ENCODE measurements around the gene CDH2.

Gene CDH2

GRCh38 chr18:28012336-28012735 lies 164.6 kb downstream of the CDH2 start:
- Histone ChIP-seq H3K4me1 (ENCODE audit: control insufficient read depth, insufficient read depth, low read length) (peaks cover 11% of the 10 kb centered on the region), H3K36me3 (ENCODE audit: control insufficient read depth, insufficient read depth, low read length, severe bottlenecking) (no peaks in the 10 kb centered on the region), H3K27me3 (replicated peaks; ENCODE audit: control insufficient read depth, insufficient read depth, low read length) (no peaks in the 10 kb centered on the region), H3K9me3 (ENCODE audit: control insufficient read depth, low read length) (no peaks in the 10 kb centered on the region), H3K9ac (ENCODE audit: low read length) (no peak overlapping the region), H3K4me3 (ENCODE audit: low read length) (no peak overlapping the region)
- DNase-seq (ENCODE audit: low read depth): no peak

- no peak overlapping the region for H3K4me3 ChIP-seq (ENCODE audit: low read length)
- H3K36me3 ChIP-seq (ENCODE audit: control insufficient read depth, insufficient read depth, low read length, severe bottlenecking): no peaks in the 10 kb centered on the region
- DNase-seq (ENCODE audit: low read depth): no peak
- peaks cover 11% of the 10 kb centered on the region for H3K4me1 ChIP-seq (ENCODE audit: control insufficient read depth, insufficient read depth, low read length)
- H3K27me3 ChIP-seq (replicated peaks; ENCODE audit: control insufficient read depth, insufficient read depth, low read length): no peaks in the 10 kb centered on the region
- no peaks in the 10 kb centered on the region for H3K9me3 ChIP-seq (ENCODE audit: control insufficient read depth, low read length)
- H3K9ac ChIP-seq (ENCODE audit: low read length): no peak overlapping the region
These were observed 167.3 kb downstream of the CDH2 start for GRCh38 chr18:28009589-28009988.

GRCh38 chr18:28007841-28008240 lies 169.1 kb downstream of the CDH2 start:
- peaks cover under 1% of the 10 kb centered on the region for H3K36me3 ChIP-seq (ENCODE audit: control insufficient read depth, insufficient read depth, low read length, severe bottlenecking)
- no peak overlapping the region for H3K9ac ChIP-seq (ENCODE audit: low read length)
- H3K27me3 ChIP-seq (replicated peaks; ENCODE audit: control insufficient read depth, insufficient read depth, low read length): no peaks in the 10 kb centered on the region
- DNase-seq (ENCODE audit: low read depth): no peak
- no peak overlapping the region for H3K4me3 ChIP-seq (ENCODE audit: low read length)
- peaks cover 16% of the 10 kb centered on the region for H3K4me1 ChIP-seq (ENCODE audit: control insufficient read depth, insufficient read depth, low read length)
- H3K9me3 ChIP-seq (ENCODE audit: control insufficient read depth, low read length): no peaks in the 10 kb centered on the region

GRCh38 chr18:28005164-28005563 lies 171.8 kb downstream of the CDH2 start:
- H3K36me3 ChIP-seq (ENCODE audit: control insufficient read depth, insufficient read depth, low read length, severe bottlenecking): peaks cover 4% of the 10 kb centered on the region
- no peak for DNase-seq (ENCODE audit: low read depth)

GRCh38 chr18:28004606-28005005 lies 172.3 kb downstream of the CDH2 start:
- peaks cover 5% of the 10 kb centered on the region for H3K4me1 ChIP-seq (ENCODE audit: control insufficient read depth, insufficient read depth, low read length)
- peak; percentile 15 for DNase-seq (ENCODE audit: low read depth)
- peaks cover 4% of the 10 kb centered on the region for H3K36me3 ChIP-seq (ENCODE audit: control insufficient read depth, insufficient read depth, low read length, severe bottlenecking)
- no peaks in the 10 kb centered on the region for H3K9me3 ChIP-seq (ENCODE audit: control insufficient read depth, low read length)
- no peak overlapping the region for H3K4me3 ChIP-seq (ENCODE audit: low read length)
- H3K9ac ChIP-seq (ENCODE audit: low read length): no peak overlapping the region
- no peaks in the 10 kb centered on the region for H3K27me3 ChIP-seq (replicated peaks; ENCODE audit: control insufficient read depth, insufficient read depth, low read length)

More at GRCh38 chr18:28005164-28005563, 171.8 kb downstream of the CDH2 start:
- Histone ChIP-seq H3K4me1 (ENCODE audit: control insufficient read depth, insufficient read depth, low read length) (peaks cover 5% of the 10 kb centered on the region), H3K27me3 (replicated peaks; ENCODE audit: control insufficient read depth, insufficient read depth, low read length) (no peaks in the 10 kb centered on the region), H3K9ac (ENCODE audit: low read length) (no peak overlapping the region), H3K4me3 (ENCODE audit: low read length) (no peak overlapping the region), H3K9me3 (ENCODE audit: control insufficient read depth, low read length) (no peaks in the 10 kb centered on the region)

- peak; percentile 67 for DNase-seq (ENCODE audit: low read depth)
- Histone ChIP-seq H3K4me1 (ENCODE audit: control insufficient read depth, insufficient read depth, low read length) (peaks cover 5% of the 10 kb centered on the region), H3K27me3 (replicated peaks; ENCODE audit: control insufficient read depth, insufficient read depth, low read length) (no peaks in the 10 kb centered on the region), H3K4me3 (ENCODE audit: low read length) (no peak overlapping the region), H3K9ac (ENCODE audit: low read length) (no peak overlapping the region), H3K36me3 (ENCODE audit: control insufficient read depth, insufficient read depth, low read length, severe bottlenecking) (peaks cover 4% of the 10 kb centered on the region), H3K9me3 (ENCODE audit: control insufficient read depth, low read length) (no peaks in the 10 kb centered on the region)
These were observed 173.5 kb downstream of the CDH2 start for GRCh38 chr18:28003451-28003850.

- H3K9ac ChIP-seq (ENCODE audit: low read length): no peak overlapping the region
- H3K36me3 ChIP-seq (ENCODE audit: control insufficient read depth, insufficient read depth, low read length, severe bottlenecking): peaks cover 4% of the 10 kb centered on the region
- H3K9me3 ChIP-seq (ENCODE audit: control insufficient read depth, low read length): no peaks in the 10 kb centered on the region
- peak; percentile 19 for DNase-seq (ENCODE audit: low read depth)
- H3K27me3 ChIP-seq (replicated peaks; ENCODE audit: control insufficient read depth, insufficient read depth, low read length): no peaks in the 10 kb centered on the region
- H3K4me3 ChIP-seq (ENCODE audit: low read length): no peak overlapping the region
- H3K4me1 ChIP-seq (ENCODE audit: control insufficient read depth, insufficient read depth, low read length): peaks cover 5% of the 10 kb centered on the region
These were observed 174.1 kb downstream of the CDH2 start for GRCh38 chr18:28002841-28003240.

- no peak overlapping the region for H3K4me3 ChIP-seq (ENCODE audit: low read length)
- DNase-seq (ENCODE audit: low read depth): peak; percentile 20
- no peaks in the 10 kb centered on the region for H3K9me3 ChIP-seq (ENCODE audit: control insufficient read depth, low read length)
- no peak overlapping the region for H3K9ac ChIP-seq (ENCODE audit: low read length)
- peaks cover 14% of the 10 kb centered on the region for H3K4me1 ChIP-seq (ENCODE audit: control insufficient read depth, insufficient read depth, low read length)
- H3K27me3 ChIP-seq (replicated peaks; ENCODE audit: control insufficient read depth, insufficient read depth, low read length): no peaks in the 10 kb centered on the region
- peaks cover 11% of the 10 kb centered on the region for H3K36me3 ChIP-seq (ENCODE audit: control insufficient read depth, insufficient read depth, low read length, severe bottlenecking)
These were observed 180.1 kb downstream of the CDH2 start for GRCh38 chr18:27996801-27997272.

GRCh38 chr18:27995770-27996502 lies 181.0 kb downstream of the CDH2 start:
- Histone ChIP-seq H3K9me3 (ENCODE audit: control insufficient read depth, low read length) (no peaks in the 10 kb centered on the region), H3K27me3 (replicated peaks; ENCODE audit: control insufficient read depth, insufficient read depth, low read length) (no peaks in the 10 kb centered on the region), H3K4me3 (ENCODE audit: low read length) (no peak overlapping the region), H3K9ac (ENCODE audit: low read length) (no peak overlapping the region), H3K4me1 (ENCODE audit: control insufficient read depth, insufficient read depth, low read length) (peaks cover 14% of the 10 kb centered on the region), H3K36me3 (ENCODE audit: control insufficient read depth, insufficient read depth, low read length, severe bottlenecking) (peaks cover 11% of the 10 kb centered on the region)
- DNase-seq (ENCODE audit: low read depth): no peak

- H3K4me1 ChIP-seq (ENCODE audit: control insufficient read depth, insufficient read depth, low read length): peaks cover 14% of the 10 kb centered on the region
- H3K36me3 ChIP-seq (ENCODE audit: control insufficient read depth, insufficient read depth, low read length, severe bottlenecking): peaks cover 11% of the 10 kb centered on the region
- DNase-seq (ENCODE audit: low read depth): no peak
- no peaks in the 10 kb centered on the region for H3K9me3 ChIP-seq (ENCODE audit: control insufficient read depth, low read length)
- no peak overlapping the region for H3K9ac ChIP-seq (ENCODE audit: low read length)
- H3K4me3 ChIP-seq (ENCODE audit: low read length): no peak overlapping the region
- H3K27me3 ChIP-seq (replicated peaks; ENCODE audit: control insufficient read depth, insufficient read depth, low read length): no peaks in the 10 kb centered on the region
These were observed 182.4 kb downstream of the CDH2 start for GRCh38 chr18:27994571-27994970.

- no peaks in the 10 kb centered on the region for H3K9me3 ChIP-seq (ENCODE audit: control insufficient read depth, low read length)
- H3K4me1 ChIP-seq (ENCODE audit: control insufficient read depth, insufficient read depth, low read length): peaks cover 7% of the 10 kb centered on the region
- no peak overlapping the region for H3K4me3 ChIP-seq (ENCODE audit: low read length)
- no peak for DNase-seq (ENCODE audit: low read depth)
- no peak overlapping the region for H3K9ac ChIP-seq (ENCODE audit: low read length)
- peaks cover 11% of the 10 kb centered on the region for H3K36me3 ChIP-seq (ENCODE audit: control insufficient read depth, insufficient read depth, low read length, severe bottlenecking)
- no peaks in the 10 kb centered on the region for H3K27me3 ChIP-seq (replicated peaks; ENCODE audit: control insufficient read depth, insufficient read depth, low read length)
These were observed 185.5 kb downstream of the CDH2 start for GRCh38 chr18:27991391-27991790.

GRCh38 chr18:27985832-27986231 lies 191.1 kb downstream of the CDH2 start:
- H3K4me1 ChIP-seq (ENCODE audit: control insufficient read depth, insufficient read depth, low read length): no peaks in the 10 kb centered on the region
- no peaks in the 10 kb centered on the region for H3K36me3 ChIP-seq (ENCODE audit: control insufficient read depth, insufficient read depth, low read length, severe bottlenecking)
- DNase-seq (ENCODE audit: low read depth): no peak

More at GRCh38 chr18:27985832-27986231, 191.1 kb downstream of the CDH2 start:
- Histone ChIP-seq H3K4me3 (ENCODE audit: low read length) (no peak overlapping the region), H3K9me3 (ENCODE audit: control insufficient read depth, low read length) (no peaks in the 10 kb centered on the region), H3K9ac (ENCODE audit: low read length) (no peak overlapping the region), H3K27me3 (replicated peaks; ENCODE audit: control insufficient read depth, insufficient read depth, low read length) (no peaks in the 10 kb centered on the region)
